GM12891 (cell line): ENCODE results near the gene RAB2B.

ENCODE experiments used
- PAX5 ChIP-seq: IDR thresholded peaks from 2 replicates; pipeline ENCODE4 v1.6.1; 2011; ENCODE audit warnings: low read length, moderate library complexity, mild to moderate bottlenecking; ENCODE audit not compliant: insufficient read depth, severe bottlenecking
- POLR2A ChIP-seq: IDR thresholded peaks from 2 replicates; pipeline ENCODE4 v1.6.1; 2011; ENCODE audit warnings: low read depth, low read length, control low read depth
- POLR2AphosphoS5 ChIP-seq: IDR thresholded peaks from 2 replicates; pipeline ENCODE4 v1.6.1; 2011; ENCODE audit warnings: low read depth, low read length, control low read depth
- SPI1 ChIP-seq: IDR thresholded peaks from 2 replicates; pipeline ENCODE4 v1.6.1; 2011; ENCODE audit warnings: low read depth, low read length, control low read depth
- TAF1 ChIP-seq: IDR thresholded peaks from 2 replicates; pipeline ENCODE4 v1.6.1; 2011; ENCODE audit warnings: low read depth, low read length, control low read depth

DNA sequence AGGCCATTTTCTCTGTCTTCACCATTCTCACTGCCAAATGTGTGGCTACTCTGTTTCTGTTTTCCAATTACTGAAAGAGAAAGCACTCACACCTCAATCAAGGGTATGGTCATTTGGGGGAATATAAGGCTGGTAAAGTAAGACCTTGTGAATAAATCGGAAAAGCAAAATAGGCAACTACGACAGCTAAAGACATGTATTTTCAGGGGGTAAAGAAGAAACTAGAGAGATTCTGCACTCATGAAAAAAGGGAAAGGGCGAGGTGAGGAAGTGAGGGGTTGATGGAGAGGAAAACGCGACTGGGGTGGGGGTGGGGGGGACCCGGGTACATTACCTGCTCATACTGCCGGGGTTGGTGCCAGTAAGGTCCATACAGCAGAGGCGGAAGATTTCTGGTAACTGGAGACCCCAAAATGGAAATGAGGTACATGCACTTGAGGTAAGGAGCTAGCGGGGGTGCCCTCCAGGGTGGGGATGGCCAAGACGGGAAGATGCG is 40.1 kb downstream of the RAB2B start:
- no peak for TF ChIP-seq POLR2A
- no peak for TF ChIP-seq POLR2AphosphoS5
- no peak for TF ChIP-seq TAF1
- TF ChIP-seq PAX5, result no peak
- peak; percentile 47; the same call in 1 of the 2 replicates for TF ChIP-seq SPI1
